ENCODE measurements around the gene DNTT. TPM values are rescaled to one million over a fixed set of nuclear protein-coding genes. Genes with fewer than 3 reads are reported as not detected.

DNTT gene
- total and polyA plus RNA-seq, 4 donors: not detected

GRCh38 chr10:96257944-96258343 lies 46.3 kb upstream of the DNTT start:
- Histone ChIP-seq H3K4me1 (ENCODE audit: control insufficient read depth in 5 of 5, insufficient read depth in 5 of 5, low read length in 5 of 5) (peaks cover 0 to 9% (median 6%) of the 10 kb centered on the region in 5 donors), H3K36me3 (ENCODE audit: control insufficient read depth in 4 of 4, insufficient read depth in 4 of 4, low read length in 4 of 4) (no peaks in the 10 kb centered on the region), H3K27me3 (ENCODE audit: control insufficient read depth in 3 of 3, insufficient read depth in 3 of 3, low read length in 2 of 3) (no peaks in the 10 kb centered on the region), H3K9ac (ENCODE audit: insufficient read depth in 1 of 2, low read length in 2 of 2) (no peak overlapping the region), H3K4me3 (no peak overlapping the region), H3K9me3 (ENCODE audit: control insufficient read depth in 4 of 4, insufficient read depth in 3 of 4, low read length in 3 of 4) (no peaks in the 10 kb centered on the region), H3K27ac (ENCODE audit: low read depth in 1 of 2, low read length in 1 of 2) (no peak overlapping the region)
- peak; percentile 51 to 83 (median 72) for DNase-seq
- 13 to 30% methylated on average over 4 of the region's 4 CpGs for WGBS, 2 donors
- TF ChIP-seq, protein P1, sequence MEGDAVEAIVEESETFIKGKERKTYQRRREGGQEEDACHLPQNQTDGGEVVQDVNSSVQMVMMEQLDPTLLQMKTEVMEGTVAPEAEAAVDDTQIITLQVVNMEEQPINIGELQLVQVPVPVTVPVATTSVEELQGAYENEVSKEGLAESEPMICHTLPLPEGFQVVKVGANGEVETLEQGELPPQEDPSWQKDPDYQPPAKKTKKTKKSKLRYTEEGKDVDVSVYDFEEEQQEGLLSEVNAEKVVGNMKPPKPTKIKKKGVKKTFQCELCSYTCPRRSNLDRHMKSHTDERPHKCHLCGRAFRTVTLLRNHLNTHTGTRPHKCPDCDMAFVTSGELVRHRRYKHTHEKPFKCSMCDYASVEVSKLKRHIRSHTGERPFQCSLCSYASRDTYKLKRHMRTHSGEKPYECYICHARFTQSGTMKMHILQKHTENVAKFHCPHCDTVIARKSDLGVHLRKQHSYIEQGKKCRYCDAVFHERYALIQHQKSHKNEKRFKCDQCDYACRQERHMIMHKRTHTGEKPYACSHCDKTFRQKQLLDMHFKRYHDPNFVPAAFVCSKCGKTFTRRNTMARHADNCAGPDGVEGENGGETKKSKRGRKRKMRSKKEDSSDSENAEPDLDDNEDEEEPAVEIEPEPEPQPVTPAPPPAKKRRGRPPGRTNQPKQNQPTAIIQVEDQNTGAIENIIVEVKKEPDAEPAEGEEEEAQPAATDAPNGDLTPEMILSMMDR (IDR thresholded peaks at IDR 0.05; ENCODE audit: control extremely low read depth, extremely low read depth): no peak
- peak; percentile 39 for ATAC-seq (ENCODE audit: insufficient read depth, low FRiP score)

- Histone ChIP-seq H3K4me3 (no peak overlapping the region), H3K4me1 (ENCODE audit: control insufficient read depth in 5 of 5, insufficient read depth in 5 of 5, low read length in 5 of 5) (peaks cover 0 to 9% (median 6%) of the 10 kb centered on the region in 5 donors), H3K27me3 (ENCODE audit: control insufficient read depth in 3 of 3, insufficient read depth in 3 of 3, low read length in 2 of 3) (no peaks in the 10 kb centered on the region), H3K36me3 (ENCODE audit: control insufficient read depth in 4 of 4, insufficient read depth in 4 of 4, low read length in 4 of 4) (no peaks in the 10 kb centered on the region), H3K9me3 (ENCODE audit: control insufficient read depth in 4 of 4, insufficient read depth in 3 of 4, low read length in 3 of 4) (no peaks in the 10 kb centered on the region), H3K27ac (ENCODE audit: low read depth in 1 of 2, low read length in 1 of 2) (no peak overlapping the region), H3K9ac (ENCODE audit: insufficient read depth in 1 of 2, low read length in 2 of 2) (no peak overlapping the region)
- no peak for DNase-seq
- TF ChIP-seq, protein P1 (IDR thresholded peaks at IDR 0.05; ENCODE audit: control extremely low read depth, extremely low read depth): no peak
- no peak for ATAC-seq (ENCODE audit: insufficient read depth, low FRiP score)
- WGBS, 2 donors: 74 to 79% methylated on average over 6 of the region's 6 CpGs
Measured at GRCh38 chr10:96259150-96259549, 45.1 kb upstream of the DNTT start.

DNA sequence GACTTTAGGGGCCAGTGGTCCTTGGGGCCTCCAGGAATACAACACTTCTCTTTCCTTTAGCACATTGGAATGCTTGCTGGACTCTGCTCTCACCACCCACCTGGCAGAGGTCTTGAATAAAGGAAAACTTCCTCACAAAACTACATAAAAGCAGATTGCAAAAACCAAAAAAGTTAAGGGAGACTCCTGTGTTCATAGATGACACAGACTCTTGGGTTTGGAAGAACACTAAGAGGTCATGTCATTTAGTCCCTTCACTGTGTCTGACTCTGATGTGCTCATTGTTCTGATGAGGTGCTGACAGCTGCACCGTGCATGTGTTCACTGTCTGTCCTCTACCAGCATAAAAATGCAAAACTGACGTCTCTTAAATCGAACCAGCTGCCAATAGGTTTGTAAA lies 44.2 kb upstream of the DNTT start:
- no peaks in the 10 kb centered on the region for H3K36me3 ChIP-seq (ENCODE audit: control insufficient read depth in 4 of 4, insufficient read depth in 4 of 4, low read length in 4 of 4)
- H3K4me1 ChIP-seq (ENCODE audit: control insufficient read depth in 5 of 5, insufficient read depth in 5 of 5, low read length in 5 of 5): peaks cover 0 to 9% (median 6%) of the 10 kb centered on the region in 5 donors
- no peak overlapping the region for H3K27ac ChIP-seq (ENCODE audit: low read depth in 1 of 2, low read length in 1 of 2)
- ATAC-seq (ENCODE audit: insufficient read depth, low FRiP score) (no peak), DNase-seq (no peak)
- H3K27me3 ChIP-seq (ENCODE audit: control insufficient read depth in 3 of 3, insufficient read depth in 3 of 3, low read length in 2 of 3): no peaks in the 10 kb centered on the region
- H3K4me3 ChIP-seq: no peak overlapping the region
- WGBS, 2 donors: 81 to 85% methylated on average over 3 of the region's 3 CpGs
- H3K9me3 ChIP-seq (ENCODE audit: control insufficient read depth in 4 of 4, insufficient read depth in 3 of 4, low read length in 3 of 4): no peaks in the 10 kb centered on the region
- TF ChIP-seq, protein P1 (IDR thresholded peaks at IDR 0.05; ENCODE audit: control extremely low read depth, extremely low read depth): no peak
- H3K9ac ChIP-seq (ENCODE audit: insufficient read depth in 1 of 2, low read length in 2 of 2): no peak overlapping the region

DNA sequence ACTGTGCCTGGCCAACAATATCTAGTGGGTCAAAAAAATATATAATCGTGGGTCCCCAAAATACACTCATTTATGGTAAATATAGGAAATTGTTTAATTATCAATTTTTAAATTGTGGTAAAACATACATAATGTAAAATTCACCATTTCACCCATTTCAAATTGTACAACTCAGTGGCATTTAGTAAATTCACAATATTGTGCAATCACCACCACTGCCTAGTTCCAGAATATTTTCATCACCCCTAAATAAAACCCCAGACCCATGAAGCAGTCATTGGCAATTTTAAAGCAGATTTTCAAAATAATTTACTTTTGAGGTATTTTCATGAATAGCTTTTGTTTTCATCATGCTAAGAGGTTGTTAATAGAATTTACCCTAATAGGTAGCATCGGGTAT lies 43.1 kb upstream of the DNTT start:
- DNase-seq: no peak
- H3K9me3 ChIP-seq (ENCODE audit: control insufficient read depth in 4 of 4, insufficient read depth in 3 of 4, low read length in 3 of 4): no peaks in the 10 kb centered on the region
- no peaks in the 10 kb centered on the region for H3K27me3 ChIP-seq (ENCODE audit: control insufficient read depth in 3 of 3, insufficient read depth in 3 of 3, low read length in 2 of 3)
- H3K27ac ChIP-seq (ENCODE audit: low read depth in 1 of 2, low read length in 1 of 2): no peak overlapping the region
- ATAC-seq (ENCODE audit: insufficient read depth, low FRiP score): no peak
- no peaks in the 10 kb centered on the region for H3K36me3 ChIP-seq (ENCODE audit: control insufficient read depth in 4 of 4, insufficient read depth in 4 of 4, low read length in 4 of 4)
- TF ChIP-seq, protein P1 (IDR thresholded peaks at IDR 0.05; ENCODE audit: control extremely low read depth, extremely low read depth): no peak
- H3K4me3 ChIP-seq: no peak overlapping the region
- 84 to 91% methylated on average over 2 of the region's 2 CpGs for WGBS, 2 donors
- H3K9ac ChIP-seq (ENCODE audit: insufficient read depth in 1 of 2, low read length in 2 of 2): no peak overlapping the region
- H3K4me1 ChIP-seq (ENCODE audit: control insufficient read depth in 5 of 5, insufficient read depth in 5 of 5, low read length in 5 of 5): peaks cover 0 to 9% (median 6%) of the 10 kb centered on the region in 5 donors
